ENCODE data around the gene VAV1.

DNA sequence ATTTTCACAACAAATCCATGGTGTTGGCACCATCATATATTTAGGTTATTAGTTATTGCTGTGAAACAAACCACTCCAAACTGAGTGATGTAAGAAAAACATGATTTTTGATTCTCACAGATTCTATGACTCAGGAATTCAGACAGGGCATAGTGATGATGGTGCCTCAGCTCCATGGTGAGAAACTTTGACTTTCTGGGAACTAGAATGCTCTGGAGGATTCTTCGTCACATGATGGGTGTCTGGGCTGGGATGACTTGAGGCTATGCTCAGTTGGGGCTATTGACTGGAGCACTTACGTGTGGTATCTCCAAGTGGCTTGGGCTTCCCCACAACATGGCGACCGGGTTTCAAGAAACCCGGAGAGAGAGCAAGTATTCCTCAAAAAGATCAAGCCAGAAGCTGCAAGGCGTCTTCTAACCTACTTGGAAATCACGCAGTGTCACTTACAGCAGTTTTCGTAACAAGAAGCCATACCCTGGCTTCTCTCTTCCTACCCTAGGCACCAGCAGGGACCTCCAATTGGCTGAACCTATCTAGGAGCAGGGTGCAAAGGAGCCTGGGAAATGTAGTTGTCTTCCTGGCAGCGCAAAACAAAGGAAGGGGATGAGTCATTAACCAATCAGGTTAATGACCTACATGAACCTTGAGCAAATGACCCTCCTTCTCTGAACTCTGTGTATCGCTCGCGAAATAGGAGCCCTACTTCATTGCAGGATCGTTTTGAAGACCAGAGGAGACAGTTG is 22.4 kb downstream of the VAV1 start:
- TF ChIP-seq TBP (optimal IDR thresholded peaks at IDR 0.05; ENCODE audit: low read depth, low read length) (no peak), TCF3 (CRISPR knock-in tag; IDR thresholded peaks at IDR 0.05) (no peak), EGR1 (conservative IDR thresholded peaks at IDR 0.05) (no peak)
- TF ChIP-seq, protein P1, sequence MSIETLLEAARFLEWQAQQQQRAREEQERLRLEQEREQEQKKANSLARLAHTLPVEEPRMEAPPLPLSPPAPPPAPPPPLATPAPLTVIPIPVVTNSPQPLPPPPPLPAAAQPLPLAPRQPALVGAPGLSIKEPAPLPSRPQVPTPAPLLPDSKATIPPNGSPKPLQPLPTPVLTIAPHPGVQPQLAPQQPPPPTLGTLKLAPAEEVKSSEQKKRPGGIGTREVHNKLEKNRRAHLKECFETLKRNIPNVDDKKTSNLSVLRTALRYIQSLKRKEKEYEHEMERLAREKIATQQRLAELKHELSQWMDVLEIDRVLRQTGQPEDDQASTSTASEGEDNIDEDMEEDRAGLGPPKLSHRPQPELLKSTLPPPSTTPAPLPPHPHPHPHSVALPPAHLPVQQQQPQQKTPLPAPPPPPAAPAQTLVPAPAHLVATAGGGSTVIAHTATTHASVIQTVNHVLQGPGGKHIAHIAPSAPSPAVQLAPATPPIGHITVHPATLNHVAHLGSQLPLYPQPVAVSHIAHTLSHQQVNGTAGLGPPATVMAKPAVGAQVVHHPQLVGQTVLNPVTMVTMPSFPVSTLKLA (conservative IDR thresholded peaks at IDR 0.05), result no peak
- TF ChIP-seq, protein P2, sequence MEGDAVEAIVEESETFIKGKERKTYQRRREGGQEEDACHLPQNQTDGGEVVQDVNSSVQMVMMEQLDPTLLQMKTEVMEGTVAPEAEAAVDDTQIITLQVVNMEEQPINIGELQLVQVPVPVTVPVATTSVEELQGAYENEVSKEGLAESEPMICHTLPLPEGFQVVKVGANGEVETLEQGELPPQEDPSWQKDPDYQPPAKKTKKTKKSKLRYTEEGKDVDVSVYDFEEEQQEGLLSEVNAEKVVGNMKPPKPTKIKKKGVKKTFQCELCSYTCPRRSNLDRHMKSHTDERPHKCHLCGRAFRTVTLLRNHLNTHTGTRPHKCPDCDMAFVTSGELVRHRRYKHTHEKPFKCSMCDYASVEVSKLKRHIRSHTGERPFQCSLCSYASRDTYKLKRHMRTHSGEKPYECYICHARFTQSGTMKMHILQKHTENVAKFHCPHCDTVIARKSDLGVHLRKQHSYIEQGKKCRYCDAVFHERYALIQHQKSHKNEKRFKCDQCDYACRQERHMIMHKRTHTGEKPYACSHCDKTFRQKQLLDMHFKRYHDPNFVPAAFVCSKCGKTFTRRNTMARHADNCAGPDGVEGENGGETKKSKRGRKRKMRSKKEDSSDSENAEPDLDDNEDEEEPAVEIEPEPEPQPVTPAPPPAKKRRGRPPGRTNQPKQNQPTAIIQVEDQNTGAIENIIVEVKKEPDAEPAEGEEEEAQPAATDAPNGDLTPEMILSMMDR (IDR thresholded peaks at IDR 0.05 in 2 of 3, conservative IDR thresholded peaks at IDR 0.05 in 1 of 3; ENCODE audit: insufficient read depth in 2 of 3, low read depth in 1 of 3, low read length in 3 of 3), result no peak

Measured in K562 (cell line).